HG02973 (cell line): ENCODE data around the gene NAV2.

Experiments used
- ATAC-seq: cut with Tn5 transposase; IDR thresholded peaks from one replicate; pipeline ENCODE4 v1.9.1; 2021; ENCODE audit warnings: moderate library complexity; ENCODE audit not compliant: unreplicated experiment

NAV2 gene

GRCh38 chr11:19683862-19684491 is 28.7 kb upstream of the NAV2 start:
- ATAC-seq, result no peak

DNA sequence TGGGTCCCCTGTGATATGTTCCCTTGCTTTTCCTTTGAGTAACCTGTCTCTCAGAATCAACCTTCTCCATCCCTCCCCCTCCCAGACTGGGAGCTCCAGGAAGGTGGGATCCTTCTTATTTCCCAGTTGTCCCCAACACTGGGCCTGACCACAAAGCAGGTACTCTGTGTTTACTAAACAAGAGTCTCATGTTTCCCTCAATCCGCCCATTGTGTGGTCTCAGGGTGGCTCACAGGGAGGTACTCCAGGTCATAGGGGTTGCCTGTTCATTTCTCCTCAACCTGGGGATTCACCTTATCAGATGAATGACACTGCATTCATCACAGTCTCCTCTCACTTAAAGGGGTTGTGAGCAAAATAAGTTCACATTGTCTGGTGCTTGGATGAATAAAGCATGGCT is 26.4 kb upstream of the NAV2 start:
- ATAC-seq, result no peak

GRCh38 chr11:19687392-19687791 is 25.2 kb upstream of the NAV2 start:
- ATAC-seq, result no peak

GRCh38 chr11:19689281-19690000 is 23.2 kb upstream of the NAV2 start:
- ATAC-seq, result no peak

DNA sequence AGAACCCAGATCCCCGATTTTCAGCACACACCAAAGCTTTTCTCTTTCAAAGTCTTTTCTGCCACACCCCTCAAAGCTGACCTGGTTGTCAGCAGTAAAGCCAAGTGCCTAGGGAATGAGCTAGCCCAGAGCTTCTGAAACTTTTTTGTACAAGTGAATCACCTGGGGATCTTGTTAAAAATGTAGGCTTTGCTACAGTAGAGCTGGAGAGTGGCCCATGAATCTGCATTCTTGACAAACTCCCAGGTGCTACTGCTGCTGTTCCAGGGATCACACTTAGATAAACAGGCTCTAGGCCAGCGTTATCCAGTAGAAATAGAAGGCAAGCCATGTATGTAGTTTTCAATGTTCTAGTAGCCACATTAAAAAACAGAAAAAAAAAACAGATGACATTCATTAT is 21.8 kb upstream of the NAV2 start:
- no peak for ATAC-seq

GRCh38 chr11:19691815-19692500 is 20.7 kb upstream of the NAV2 start:
- ATAC-seq, result no peak

DNA sequence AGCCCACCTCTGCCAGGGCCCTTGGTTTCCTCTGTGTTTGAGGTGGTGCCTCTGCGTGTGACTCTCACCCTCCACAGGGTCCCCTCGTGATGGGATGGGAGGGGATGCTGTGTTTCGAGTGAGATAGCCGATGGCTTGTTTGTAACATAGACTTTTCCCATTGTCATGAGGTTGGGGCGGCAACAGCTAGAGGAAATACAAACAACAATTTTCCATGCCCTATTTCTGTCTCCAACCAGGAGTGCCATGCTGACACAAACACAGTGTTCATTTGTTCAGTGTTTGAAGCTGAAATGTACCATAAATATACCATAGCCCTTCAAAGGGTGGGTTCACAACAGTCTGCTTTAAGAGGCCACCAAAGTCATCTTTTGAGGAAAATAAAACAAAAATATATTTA is 19.5 kb upstream of the NAV2 start:
- ATAC-seq, result no peak

GRCh38 chr11:19694796-19695345 is 17.8 kb upstream of the NAV2 start:
- ATAC-seq, result no peak

- ATAC-seq, result no peak
Observed at GRCh38 chr11:19696073-19696472, 16.6 kb upstream of the NAV2 start.

GRCh38 chr11:19696904-19697303 is 15.7 kb upstream of the NAV2 start:
- no peak for ATAC-seq

DNA sequence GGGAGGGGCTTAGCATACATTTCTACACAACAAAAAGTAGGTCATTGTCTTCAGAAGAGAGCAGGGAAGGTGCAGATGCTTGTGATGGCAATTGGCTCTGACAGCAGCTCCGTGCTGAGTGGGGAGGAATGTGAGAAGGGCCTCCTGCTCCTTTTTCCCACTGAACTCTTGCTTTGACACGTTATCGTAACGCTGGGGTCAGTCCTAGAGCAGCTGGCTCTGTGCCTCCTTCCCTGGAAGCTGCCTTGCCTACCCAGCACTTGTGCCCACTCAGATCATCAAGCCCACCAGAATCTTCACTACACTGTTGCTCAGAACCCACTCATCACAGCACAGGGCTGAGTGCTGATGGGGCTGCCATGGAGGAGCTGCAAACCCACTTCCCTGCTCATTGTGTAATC is 14.9 kb upstream of the NAV2 start:
- ATAC-seq, result no peak

DNA sequence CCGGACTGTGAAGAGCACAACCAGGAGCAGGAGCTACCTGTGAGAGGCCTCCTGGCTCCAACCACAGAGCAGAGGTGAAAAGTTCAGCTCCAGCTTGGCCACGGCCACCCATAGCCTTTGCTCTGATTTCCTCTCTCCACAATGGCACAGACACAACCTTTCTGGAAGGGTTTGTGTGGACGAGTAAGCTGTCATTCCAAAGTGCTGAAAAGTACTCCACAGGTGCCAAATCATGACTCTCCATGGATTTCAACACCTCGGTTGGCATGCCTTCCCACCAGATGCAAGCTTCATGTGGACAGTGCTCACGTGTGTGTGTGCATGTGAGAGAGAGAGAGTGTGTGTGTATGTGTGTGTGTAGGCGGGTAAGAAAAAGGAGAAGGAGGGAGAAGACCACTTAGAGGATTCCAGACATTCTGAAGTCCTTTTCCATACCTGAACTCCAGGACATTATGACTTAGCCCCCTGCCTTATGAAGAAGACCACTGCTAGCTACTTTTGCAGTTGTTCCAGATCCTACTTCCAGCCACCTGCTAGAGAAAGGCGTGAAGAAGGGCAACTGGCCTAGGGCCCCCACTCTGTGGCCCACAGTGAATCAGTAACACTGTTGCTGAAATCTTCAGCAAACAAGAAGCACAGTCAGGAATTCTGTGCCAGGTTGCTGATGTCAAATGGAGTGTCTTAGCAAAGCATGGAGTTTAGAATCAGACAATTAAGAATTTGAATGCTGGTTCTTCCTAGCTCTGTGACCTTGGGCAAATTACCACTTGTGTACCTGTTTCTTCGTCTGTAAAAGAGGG is 13.9 kb upstream of the NAV2 start:
- ATAC-seq, result no peak

- ATAC-seq, result no peak
Observed at GRCh38 chr11:19701421-19701820, 11.2 kb upstream of the NAV2 start.

- ATAC-seq, result no peak
Observed at GRCh38 chr11:19702620-19703019, 10.0 kb upstream of the NAV2 start.

GRCh38 chr11:19703211-19703610 is 9.4 kb upstream of the NAV2 start:
- ATAC-seq, result no peak

DNA sequence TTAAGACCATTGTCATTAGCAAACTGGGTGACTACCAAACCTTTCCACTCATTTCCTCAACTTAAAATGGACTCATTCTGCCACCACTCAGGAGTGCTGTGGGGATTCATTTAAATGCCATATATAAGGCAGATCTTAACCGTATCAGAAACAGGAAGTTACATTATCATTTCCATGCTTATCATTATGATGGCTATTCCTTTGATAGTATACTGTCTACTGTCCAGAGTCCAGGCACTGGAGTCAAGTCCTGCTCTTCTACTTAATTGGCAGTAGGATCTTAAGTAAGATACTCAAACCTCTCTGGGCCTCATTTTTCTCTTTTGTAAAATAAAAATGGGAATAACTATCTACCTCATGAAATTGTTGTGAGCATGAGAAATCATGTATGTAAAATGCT is 8.4 kb upstream of the NAV2 start:
- no peak for ATAC-seq

DNA sequence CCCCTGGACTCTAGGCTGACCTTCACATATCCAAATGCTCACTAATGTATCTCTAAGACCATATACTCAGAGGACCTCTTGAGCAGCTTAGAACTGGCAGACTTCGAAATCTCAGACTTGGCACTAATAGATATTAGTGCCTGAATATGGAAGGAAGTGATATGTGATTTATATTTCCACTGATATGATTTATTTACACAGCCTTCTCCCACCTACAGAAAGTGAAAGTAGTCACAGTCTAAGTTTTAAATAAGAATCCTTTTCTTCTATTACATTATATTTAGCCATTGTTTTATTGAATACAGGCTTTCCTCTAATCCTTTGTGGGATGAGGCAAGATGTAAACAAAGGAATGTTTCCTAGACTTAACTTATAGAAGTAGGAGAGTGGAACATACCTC is 6.7 kb upstream of the NAV2 start:
- no peak for ATAC-seq

DNA sequence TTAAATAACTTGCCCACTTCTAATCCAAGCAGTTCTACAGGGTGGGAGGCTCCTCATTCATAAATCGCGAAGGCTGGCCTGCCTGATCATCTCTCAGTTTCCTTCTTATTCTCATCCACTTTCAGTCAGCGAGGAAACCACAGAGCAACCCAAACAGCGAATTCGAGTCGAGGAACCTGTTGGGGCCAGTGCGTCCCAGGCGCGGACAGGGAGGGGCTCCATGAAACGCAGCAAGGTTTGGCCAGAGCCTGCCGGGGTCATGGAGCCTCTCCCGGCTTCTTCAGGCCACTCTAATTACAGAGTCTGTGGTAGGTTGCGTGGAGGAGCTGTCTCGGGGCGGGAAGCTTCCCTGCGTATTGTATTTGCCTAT is 741 bp upstream of the NAV2 start:
- no peak for ATAC-seq

DNA sequence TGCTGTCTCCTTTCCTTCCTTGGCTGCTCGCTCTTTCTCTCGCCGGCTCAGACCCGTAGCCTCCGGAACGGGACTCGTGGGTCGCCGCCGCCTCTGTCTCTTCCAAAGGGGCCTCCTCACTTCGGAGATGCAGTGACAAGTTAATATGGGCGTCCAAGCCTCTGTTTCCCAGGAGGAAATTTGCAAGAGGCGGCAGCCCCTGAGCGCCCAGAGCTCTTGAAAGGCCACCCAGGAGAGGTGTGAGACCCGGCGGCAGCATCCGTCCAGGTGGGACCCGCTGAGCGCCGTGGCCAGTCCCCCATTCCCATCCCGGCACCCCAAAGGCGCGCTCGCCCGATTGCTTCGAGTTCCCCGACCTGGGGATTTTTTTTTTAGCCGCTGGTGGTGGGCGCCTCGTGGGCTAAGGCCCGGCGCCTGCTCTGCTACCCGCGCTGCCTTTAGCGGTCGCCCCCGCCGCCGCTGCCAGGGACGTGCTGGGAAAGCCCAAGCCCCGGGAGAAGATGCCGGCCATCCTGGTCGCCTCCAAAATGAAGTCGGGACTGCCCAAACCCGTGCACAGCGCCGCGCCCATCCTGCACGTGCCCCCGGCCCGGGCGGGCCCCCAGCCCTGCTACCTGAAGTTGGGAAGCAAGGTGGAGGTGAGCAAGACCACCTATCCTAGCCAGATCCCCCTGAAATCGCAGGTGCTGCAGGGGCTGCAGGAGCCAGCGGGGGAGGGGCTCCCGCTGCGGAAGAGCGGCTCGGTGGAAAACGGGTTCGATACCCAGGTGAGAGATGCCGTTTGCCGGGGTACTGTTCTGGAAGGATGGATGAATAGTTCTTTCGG is 772 bp downstream of the NAV2 start:
- ATAC-seq, result peak; percentile 12

DNA sequence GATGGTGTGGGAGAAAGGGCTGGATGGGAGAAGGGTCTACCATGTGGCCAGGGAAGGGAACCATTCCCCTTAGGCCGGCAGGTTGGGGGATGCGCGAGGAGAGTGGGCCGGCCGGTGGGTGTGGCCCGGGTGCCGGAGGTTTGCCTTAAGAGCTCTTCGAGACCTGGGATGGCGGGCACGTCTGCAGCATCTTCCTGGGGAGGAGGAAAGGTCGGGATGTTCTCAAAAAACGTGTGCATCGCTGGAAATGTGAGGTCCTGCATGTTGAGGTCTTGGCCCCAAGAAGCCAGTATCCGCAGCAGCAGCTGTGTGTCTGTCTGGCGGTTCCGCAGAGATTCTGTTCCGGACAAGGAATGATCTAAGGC is 1.4 kb downstream of the NAV2 start:
- ATAC-seq, result no peak
